Trophoblast cell (in vitro differentiated cells and primary cell): ENCODE results near the gene NSG1.
"Not testable (repeated sequence)": the region's sequence is repeated elsewhere in the genome, so short reads cannot be mapped to it uniquely, and the experiment has no call there.

Source experiments
- DNase-seq, 2 donors: peaks; one replicate each; pipeline ENCODE4 v3.0.0-alpha.2; 2016
- H2AFZ ChIP-seq: 2 replicates; pipeline ENCODE4 v1.6.1; 2013; ENCODE audit warnings: low read length, moderate library complexity, mild to moderate bottlenecking; ENCODE audit not compliant: insufficient read depth, poor library complexity
- H2AK5ac ChIP-seq: 2 replicates; pipeline ENCODE4 v1.6.1; 2013; ENCODE audit warnings: mild to moderate bottlenecking, low read length
- H2BK120ac ChIP-seq: 2 replicates; pipeline ENCODE4 v1.6.1; 2013; ENCODE audit warnings: low read length, mild to moderate bottlenecking, moderate library complexity; ENCODE audit not compliant: insufficient read depth, poor library complexity
- H2BK12ac ChIP-seq: 2 replicates; pipeline ENCODE4 v1.6.1; 2013; ENCODE audit warnings: mild to moderate bottlenecking, low read length, moderate library complexity
- H2BK5ac ChIP-seq: 2 replicates; pipeline ENCODE4 v1.6.1; 2013; ENCODE audit warnings: low read length, low read depth, moderate library complexity, mild to moderate bottlenecking; ENCODE audit not compliant: poor library complexity
- H3K14ac ChIP-seq: 2 replicates; pipeline ENCODE4 v1.6.1; 2013; ENCODE audit warnings: mild to moderate bottlenecking, low read length
- H3K18ac ChIP-seq: 2 replicates; pipeline ENCODE4 v1.6.1; 2013; ENCODE audit warnings: mild to moderate bottlenecking, low read length
- H3K23ac ChIP-seq: 2 replicates; pipeline ENCODE4 v1.6.1; 2013; ENCODE audit warnings: low read length
- H3K27ac ChIP-seq: 2 replicates; pipeline ENCODE4 v1.5.1; 2013; ENCODE audit warnings: low read depth, mild to moderate bottlenecking, inconsistent platforms, low read length, moderate library complexity
- H3K27me3 ChIP-seq: 2 replicates; pipeline ENCODE4 v1.6.1; 2013; ENCODE audit warnings: inconsistent platforms, mild to moderate bottlenecking, low read length, moderate library complexity; ENCODE audit not compliant: insufficient read depth
- H3K36me3 ChIP-seq, 2 experiments: 1 replicate in 1 of 2; 2 replicates in 1 of 2; pipeline ENCODE4 v1.6.1; 2013; ENCODE audit warnings: low read length in 2 of 2, mild to moderate bottlenecking in 2 of 2, moderate library complexity in 1 of 2; ENCODE audit not compliant: insufficient read depth in 2 of 2, control insufficient read depth in 1 of 2
- H3K4ac ChIP-seq: 2 replicates; pipeline ENCODE4 v1.6.1; 2013; ENCODE audit warnings: low read depth, mild to moderate bottlenecking, low read length, moderate library complexity
- H3K4me1 ChIP-seq, 2 experiments: 1 replicate in 1 of 2; 2 replicates in 1 of 2; pipeline ENCODE4 v1.6.1; 2013; ENCODE audit warnings: low read length in 2 of 2, mild to moderate bottlenecking in 2 of 2, moderate library complexity in 1 of 2; ENCODE audit not compliant: insufficient read depth in 2 of 2, control insufficient read depth in 1 of 2
- H3K4me2 ChIP-seq: 2 replicates; pipeline ENCODE4 v1.6.1; 2013; ENCODE audit warnings: inconsistent platforms, mild to moderate bottlenecking, low read length, moderate library complexity
- H3K4me3 ChIP-seq: 2 replicates; pipeline ENCODE4 v1.5.1; 2013; ENCODE audit warnings: mild to moderate bottlenecking, low read depth, low read length, inconsistent platforms
- H3K79me1 ChIP-seq: one replicate; pipeline ENCODE4 v1.6.1; 2013; ENCODE audit warnings: low read length
- H3K79me2 ChIP-seq: 2 replicates; pipeline ENCODE4 v1.6.1; 2013; ENCODE audit warnings: low read length, mild to moderate bottlenecking; ENCODE audit not compliant: control insufficient read depth, insufficient read depth, poor library complexity
- H3K9ac ChIP-seq: 2 replicates; pipeline ENCODE4 v1.6.1; 2013; ENCODE audit warnings: mild to moderate bottlenecking, low read length
- H3K9me3 ChIP-seq: 2 replicates; pipeline ENCODE4 v1.6.1; 2013; ENCODE audit warnings: low read depth, mild to moderate bottlenecking, control low read depth, inconsistent platforms, low read length; ENCODE audit not compliant: insufficient read depth
- H4K12ac ChIP-seq: 2 replicates; pipeline ENCODE4 v1.6.1; 2013; ENCODE audit warnings: low read depth, mild to moderate bottlenecking, low read length, moderate library complexity
- H4K8ac ChIP-seq: 2 replicates; pipeline ENCODE4 v1.6.1; 2013; ENCODE audit warnings: low read depth, mild to moderate bottlenecking, low read length, moderate library complexity
- H4K91ac ChIP-seq: one replicate; pipeline ENCODE4 v1.6.1; 2013; ENCODE audit warnings: low read depth, mild to moderate bottlenecking, low read length, moderate library complexity
- WGBS: extraction: QIAGEN DNeasy Blood & Tissue Kit; methylation state at CpG from one replicate; pipeline ENCODE4 v1.1.7; 2013; ENCODE audit warnings: missing lambda C conversion rate; ENCODE audit not compliant: insufficient read length, insufficient coverage; ENCODE audit errors: extremely low coverage; 5-methylcytosine and 5-hydroxymethylcytosine counted together

NSG1 gene

DNA sequence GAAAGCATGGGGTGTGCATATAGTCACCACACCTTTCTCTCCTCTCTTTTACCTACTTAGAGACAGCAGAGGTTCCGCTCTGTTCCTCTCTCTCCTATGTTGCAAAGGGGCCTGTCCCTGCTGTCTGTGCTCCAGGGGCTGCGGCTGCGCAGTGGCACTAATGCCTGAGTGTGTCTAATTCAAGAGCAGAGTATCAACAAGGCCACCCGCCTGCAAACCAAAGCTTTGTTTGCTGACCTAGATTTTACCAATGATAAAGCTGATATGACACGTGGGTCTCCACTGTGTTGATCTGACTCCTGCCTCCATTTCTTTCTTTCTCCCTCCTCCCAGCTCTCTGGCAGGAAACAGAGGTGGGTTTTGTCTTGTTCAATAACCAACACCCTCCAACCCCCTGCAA is 74.9 kb downstream of the NSG1 start:
- peaks cover 2% of the 10 kb centered on the region for H3K9me3 ChIP-seq
- no peak overlapping the region for H4K12ac ChIP-seq
- peaks cover 10 to 14% of the 10 kb centered on the region in 2 experiments for H3K4me1 ChIP-seq
- H3K9ac ChIP-seq, result no peak overlapping the region
- no CpG with 5 or more reads among the region's 5 CpGs for WGBS
- H3K27ac ChIP-seq, result no peak overlapping the region
- H3K79me2 ChIP-seq, result peaks cover under 1% of the 10 kb centered on the region
- peak overlapping the region; percentile 39 for H3K14ac ChIP-seq
- H3K4me2 ChIP-seq, result no peak overlapping the region
- peak overlapping the region; percentile 56 for H4K91ac ChIP-seq
- H3K79me1 ChIP-seq, result peaks cover 14% of the 10 kb centered on the region
- no peak overlapping the region for H2AK5ac ChIP-seq
- no peak overlapping the region for H2BK120ac ChIP-seq
- H2BK5ac ChIP-seq, result no peak overlapping the region
- DNase-seq, result no peak
- no peak overlapping the region for H3K23ac ChIP-seq
- no peak overlapping the region for H2AFZ ChIP-seq
- H4K8ac ChIP-seq, result peak overlapping the region; percentile 36
- H3K4ac ChIP-seq, result no peak overlapping the region
- peak overlapping the region; percentile 37 for H3K18ac ChIP-seq
- H3K36me3 ChIP-seq, result peaks cover 5 to 9% of the 10 kb centered on the region in 2 experiments
- no peak overlapping the region for H3K4me3 ChIP-seq
- H3K27me3 ChIP-seq, result no peaks in the 10 kb centered on the region
- peak overlapping the region; percentile 47 for H2BK12ac ChIP-seq

DNA sequence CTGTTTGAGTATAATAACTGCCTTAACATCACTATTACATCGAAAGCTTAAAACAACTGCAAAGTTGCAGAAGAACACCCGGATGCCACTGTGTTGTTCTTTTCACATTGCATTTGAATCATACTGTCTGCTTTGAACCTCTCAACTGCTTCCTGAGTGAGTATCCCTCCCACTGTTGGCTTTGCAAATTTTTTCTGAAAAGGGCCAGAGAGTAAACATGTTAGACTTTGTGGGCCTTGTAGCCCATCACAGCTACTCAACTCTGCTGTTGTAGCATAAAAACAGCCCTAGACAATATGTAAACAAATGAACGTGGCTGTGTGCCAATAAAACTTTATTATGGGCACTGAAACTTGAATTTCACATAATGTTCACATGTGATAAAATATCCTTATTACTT is 76.1 kb downstream of the NSG1 start:
- Histone ChIP-seq H3K4me2 (no peak overlapping the region), H3K4me1 (peaks cover 10 to 13% of the 10 kb centered on the region in 2 experiments), H4K8ac (no peak overlapping the region), H3K9ac (no peak overlapping the region), H3K4ac (no peak overlapping the region), H4K12ac (no peak overlapping the region), H3K4me3 (no peak overlapping the region), H3K18ac (no peak overlapping the region), H3K79me2 (no peaks in the 10 kb centered on the region), H3K23ac (no peak overlapping the region), H2AK5ac (no peak overlapping the region), H4K91ac (no peak overlapping the region), H2BK120ac (no peak overlapping the region), H2BK5ac (no peak overlapping the region), H3K27me3 (no peaks in the 10 kb centered on the region), H2BK12ac (no peak overlapping the region), H3K9me3 (peaks cover 2% of the 10 kb centered on the region), H2AFZ (no peak overlapping the region), H3K36me3 (peaks cover 5 to 14% of the 10 kb centered on the region in 2 experiments), H3K27ac (no peak overlapping the region), H3K14ac (no peak overlapping the region), H3K79me1 (peaks cover 11% of the 10 kb centered on the region)
- no CpG with 5 or more reads among the region's 3 CpGs for WGBS
- no peak for DNase-seq

DNA sequence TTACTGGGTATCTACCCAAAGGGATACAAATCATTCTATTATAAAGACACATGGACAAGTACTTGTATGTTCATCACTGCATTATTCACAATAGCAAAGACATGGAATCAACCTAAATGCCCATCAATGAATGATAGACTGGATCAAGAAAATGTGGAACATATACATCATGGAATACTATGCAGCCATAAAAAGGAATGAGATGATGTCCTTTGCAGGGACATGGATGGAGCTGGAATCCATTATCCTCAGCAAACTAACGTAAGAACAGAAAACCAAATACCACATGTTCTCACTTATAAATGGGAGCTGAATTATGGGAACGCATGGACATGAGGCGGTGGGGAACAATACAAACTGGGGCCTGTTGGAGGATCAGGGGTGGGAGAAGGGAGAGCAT is 78.3 kb downstream of the NSG1 start:
- H3K4ac ChIP-seq, H3K4me3 ChIP-seq, H3K4me2 ChIP-seq, H2BK120ac ChIP-seq, H4K8ac ChIP-seq, H3K79me1 ChIP-seq, H3K14ac ChIP-seq, H2BK12ac ChIP-seq, H4K12ac ChIP-seq, H3K27me3 ChIP-seq, H3K9me3 ChIP-seq, H3K4me1 ChIP-seq, H4K91ac ChIP-seq, H2AFZ ChIP-seq, H3K79me2 ChIP-seq, H3K9ac ChIP-seq, H2AK5ac ChIP-seq, DNase-seq, H3K18ac ChIP-seq, H3K27ac ChIP-seq, H3K23ac ChIP-seq, H2BK5ac ChIP-seq: not testable (repeated sequence)
- H3K36me3 ChIP-seq, result peaks cover 5 to 23% of the 10 kb centered on the region in 2 experiments
- WGBS, result no CpG with 5 or more reads among the region's 3 CpGs
